Epidermal melanocyte (primary cell): ENCODE data around the gene SEZ6L.
A peak's percentile ranks its signal among the peaks of the same experiment; 100 is the strongest.
"Not testable (repeated sequence)": the region's sequence is repeated elsewhere in the genome, so short reads cannot be mapped to it uniquely, and the experiment has no call there.

Experiments
- DNase-seq: peaks from one replicate; pipeline ENCODE4 v3.0.0; 2011; ENCODE audit warnings: low spot score; ENCODE audit not compliant: insufficient read length

SEZ6L gene

DNA sequence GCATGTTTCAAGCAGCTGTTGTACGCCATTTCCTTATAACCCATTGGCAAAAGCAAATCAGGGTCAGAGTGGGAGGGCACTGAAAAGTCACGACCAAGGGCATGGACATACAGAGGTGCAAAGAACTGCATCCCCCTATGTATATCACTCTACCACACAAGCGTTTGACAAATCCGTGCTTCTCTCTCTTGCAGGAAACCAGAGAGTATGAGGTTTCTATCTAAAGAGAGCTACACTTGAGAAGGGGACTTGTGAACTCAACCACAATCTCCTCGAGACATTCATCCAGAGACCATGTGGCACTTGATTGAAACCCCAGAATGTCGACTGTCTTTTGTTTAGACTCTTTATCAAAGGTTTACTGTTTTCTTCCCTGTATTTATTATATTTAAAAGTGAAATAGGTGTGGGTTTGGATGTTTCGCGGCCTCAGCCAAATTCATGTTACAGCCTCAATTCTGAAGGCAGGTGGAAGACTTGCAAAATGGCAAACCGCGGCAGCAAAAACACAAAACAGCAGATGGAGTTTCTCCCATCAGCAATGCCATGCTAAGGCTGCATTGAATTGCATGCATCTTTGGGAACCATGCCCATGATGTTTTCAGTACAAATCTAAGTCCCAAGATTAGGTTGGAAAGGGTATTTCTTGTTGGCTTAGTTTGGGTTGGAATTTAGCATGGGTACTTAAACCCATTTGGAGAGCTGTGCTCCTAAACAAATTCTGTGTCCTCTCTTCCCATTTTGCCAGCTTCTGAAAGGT is 211.0 kb downstream of the SEZ6L start:
- no peak for DNase-seq

DNA sequence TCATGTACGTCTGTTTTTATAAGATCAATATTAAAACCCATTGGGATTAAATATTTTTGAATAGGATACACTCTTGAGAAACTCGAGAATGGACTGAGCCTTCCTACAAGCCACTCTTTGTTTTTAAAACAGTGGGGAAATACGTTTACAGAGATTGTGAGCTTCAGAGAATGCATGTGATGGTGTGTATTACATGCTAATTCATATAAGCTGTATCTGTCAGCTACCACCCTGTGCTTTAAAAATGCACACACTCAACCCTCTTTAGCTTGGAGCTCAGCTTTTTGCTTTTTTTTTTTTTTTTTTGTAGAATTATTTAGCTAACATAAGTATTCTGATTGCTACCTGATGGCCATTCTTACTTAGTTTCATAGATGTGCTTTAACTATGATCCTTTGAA is 213.5 kb downstream of the SEZ6L start:
- no peak for DNase-seq

DNA sequence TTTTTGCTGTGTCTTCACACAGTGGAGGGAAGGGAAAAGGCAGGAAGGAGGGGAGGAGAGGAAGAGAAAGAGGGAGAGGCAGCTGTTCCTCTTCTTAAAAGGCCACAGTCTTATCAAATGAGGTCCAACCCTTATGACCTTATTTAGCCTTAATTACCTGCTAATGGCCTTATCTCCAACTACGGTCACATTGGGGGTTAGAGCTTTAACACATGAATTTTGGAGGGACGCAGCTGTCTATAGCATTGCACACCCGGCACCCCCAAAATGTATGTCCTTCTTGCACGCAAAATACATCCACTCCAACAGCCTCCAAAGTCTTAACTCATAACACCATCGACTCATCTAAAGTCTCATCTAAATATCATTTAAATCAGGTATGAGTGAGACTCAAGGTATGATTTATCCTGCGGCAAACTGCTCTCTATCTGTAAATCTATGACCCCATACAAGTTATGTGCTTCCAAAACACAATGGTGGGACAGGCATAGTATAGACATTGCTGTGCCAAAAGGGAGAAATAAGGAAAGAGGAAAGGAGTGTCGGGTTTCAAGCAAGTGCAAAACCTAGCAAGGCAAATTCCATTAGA is 214.8 kb downstream of the SEZ6L start:
- no peak for DNase-seq

DNA sequence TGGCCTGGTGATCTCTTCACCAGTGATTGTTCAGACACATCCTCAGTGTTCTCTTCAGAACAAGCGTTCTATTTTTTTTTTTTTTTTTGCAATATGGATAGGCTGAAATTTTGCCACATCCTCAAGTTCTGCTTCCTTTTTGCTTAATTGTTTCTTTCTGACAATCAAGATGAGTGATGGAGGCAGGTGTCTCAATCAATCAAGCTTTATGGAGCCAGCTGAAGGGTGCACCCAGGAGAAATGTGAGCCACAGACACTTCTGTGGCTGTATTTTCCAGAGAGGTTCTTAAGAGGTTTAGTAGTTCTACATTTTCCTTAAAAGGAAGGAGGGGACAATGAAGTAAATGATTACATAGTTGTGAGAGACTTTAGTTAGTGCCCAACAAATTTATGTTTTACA is 215.9 kb downstream of the SEZ6L start:
- no peak for DNase-seq

DNA sequence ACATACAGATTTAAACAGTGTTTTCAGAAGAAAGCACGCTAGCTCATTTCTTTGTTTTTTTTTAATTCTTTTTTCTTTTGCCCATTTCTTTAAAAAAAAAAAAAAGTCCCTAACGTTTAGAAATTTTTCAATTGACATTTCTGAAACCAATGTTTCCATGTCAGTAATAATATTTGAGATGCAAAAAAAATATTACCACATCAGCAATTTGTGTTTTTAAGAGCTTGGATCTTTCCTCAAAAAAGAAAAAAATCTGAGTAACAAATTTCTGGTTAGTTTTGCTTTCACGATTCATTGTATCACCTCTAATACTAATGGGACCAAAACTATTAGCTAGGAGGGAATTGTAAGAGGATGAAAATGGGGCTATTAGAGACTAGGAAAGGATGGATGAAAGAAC is 219.9 kb downstream of the SEZ6L start:
- no peak for DNase-seq

DNA sequence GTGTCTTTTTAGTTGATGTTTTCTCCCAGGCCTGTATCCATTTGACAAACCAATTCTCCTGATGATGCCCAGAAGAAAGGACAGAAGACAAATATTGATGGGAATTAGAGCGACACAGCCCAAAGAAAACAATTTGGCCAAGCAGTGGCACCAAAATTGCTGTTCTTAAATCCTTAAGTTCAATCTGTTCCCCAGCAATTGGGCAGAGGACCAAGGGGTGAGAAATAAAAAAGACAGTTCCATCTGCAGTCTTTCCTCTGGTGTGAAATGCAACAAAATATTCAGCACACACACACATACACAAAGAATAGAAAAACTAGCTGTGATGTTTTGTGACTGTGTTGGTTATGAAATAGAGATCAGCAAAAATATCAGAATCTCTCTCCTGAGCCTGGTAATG is 221.8 kb downstream of the SEZ6L start:
- DNase-seq, result no peak

DNA sequence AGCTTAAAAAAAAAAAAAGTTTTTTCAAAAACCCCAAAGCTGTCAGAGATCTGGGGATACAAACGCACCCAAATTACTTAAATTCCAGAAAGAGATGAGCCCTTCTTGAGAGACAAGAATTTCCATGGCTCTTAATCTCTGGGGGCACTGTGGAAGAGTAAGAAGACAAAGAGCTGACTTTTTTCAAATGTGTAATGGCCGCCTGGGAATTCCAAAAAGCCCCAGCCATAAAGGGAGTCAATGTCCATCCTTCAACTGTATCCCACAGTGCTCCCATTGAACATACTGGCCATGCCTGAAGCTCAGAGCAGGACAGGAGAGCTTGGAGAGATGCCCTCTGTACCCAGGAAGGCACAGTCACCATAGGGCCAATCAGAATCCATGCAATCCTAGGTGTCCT is 222.4 kb downstream of the SEZ6L start:
- no peak for DNase-seq

DNA sequence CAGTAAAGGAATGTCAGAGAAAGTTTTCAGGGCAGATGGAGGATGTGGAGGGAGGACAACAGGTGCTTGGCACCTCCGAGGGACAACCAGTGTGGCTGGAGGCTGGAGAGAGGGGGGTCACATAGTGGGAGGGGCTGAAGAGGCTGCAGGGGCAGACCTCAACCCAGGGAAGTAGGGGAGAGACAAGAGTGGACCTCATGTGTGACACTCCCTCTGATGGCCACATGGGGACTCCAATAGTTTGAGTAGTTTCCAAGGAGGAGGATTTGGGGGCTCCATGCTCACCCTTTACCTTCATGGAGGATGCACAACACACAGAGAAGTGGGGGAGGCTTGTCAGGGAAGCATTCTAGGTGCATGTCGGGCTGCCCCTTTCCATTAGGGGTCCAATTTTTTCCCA is 224.7 kb downstream of the SEZ6L start:
- no peak for DNase-seq

DNA sequence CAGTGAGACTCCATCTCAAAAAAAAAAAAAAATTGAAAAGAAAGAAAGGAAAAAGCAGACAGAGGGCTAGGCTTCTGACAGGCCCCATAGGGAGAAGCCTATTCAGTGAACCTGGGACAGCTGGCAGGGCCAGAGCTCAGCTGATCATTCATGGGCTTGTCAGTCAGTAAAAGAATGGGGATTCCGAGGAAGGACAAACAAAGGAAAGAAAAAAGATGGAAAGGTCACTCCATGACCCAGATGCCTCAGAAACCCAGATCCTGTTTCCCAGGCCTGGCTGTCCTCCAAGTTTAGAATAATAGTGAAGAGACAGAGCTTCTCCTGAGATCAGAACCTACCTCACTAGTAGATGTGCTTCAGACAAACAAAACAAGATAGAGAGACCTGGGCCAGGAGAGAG is 225.5 kb downstream of the SEZ6L start:
- DNase-seq, result no peak

DNA sequence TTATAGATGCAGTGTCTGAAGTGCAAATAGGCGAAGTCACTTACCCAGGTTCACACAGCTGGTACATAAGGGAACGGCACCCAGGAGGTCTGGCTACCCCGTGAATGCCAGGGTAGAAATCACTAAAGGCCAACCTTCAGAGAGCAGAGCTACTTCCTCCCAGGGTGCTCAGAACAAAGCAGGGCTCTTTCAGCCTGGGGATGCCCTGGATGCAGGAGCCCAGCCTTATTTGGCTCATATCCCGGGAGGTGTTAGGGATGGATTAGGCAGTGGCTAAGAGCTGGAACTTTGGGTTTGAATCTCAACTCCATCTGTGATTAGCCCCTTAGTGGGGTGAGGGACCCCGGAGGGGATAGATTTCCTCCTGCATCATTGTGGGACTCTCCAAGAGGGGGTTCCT is 226.7 kb downstream of the SEZ6L start:
- DNase-seq, result no peak

DNA sequence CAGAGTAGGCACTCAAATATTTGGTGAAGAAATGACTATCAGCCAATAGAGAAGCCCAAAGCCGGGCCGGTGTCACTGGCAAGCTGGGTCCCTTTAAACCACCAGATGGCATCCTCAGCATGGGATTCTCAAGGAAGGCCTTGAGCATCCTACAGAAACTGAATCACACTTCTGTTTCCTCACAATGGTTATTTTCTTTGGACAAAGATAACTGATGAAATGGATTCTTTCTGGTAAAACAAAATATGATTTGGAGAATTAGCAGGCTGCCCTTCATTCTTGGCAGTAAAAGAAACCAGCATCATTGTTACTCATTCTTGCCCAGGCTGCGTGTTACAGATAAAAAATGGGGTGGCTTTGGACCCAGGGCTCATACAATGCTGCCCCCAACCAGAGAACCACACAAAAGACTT is 229.5 kb downstream of the SEZ6L start:
- DNase-seq, result peak; percentile 87

DNA sequence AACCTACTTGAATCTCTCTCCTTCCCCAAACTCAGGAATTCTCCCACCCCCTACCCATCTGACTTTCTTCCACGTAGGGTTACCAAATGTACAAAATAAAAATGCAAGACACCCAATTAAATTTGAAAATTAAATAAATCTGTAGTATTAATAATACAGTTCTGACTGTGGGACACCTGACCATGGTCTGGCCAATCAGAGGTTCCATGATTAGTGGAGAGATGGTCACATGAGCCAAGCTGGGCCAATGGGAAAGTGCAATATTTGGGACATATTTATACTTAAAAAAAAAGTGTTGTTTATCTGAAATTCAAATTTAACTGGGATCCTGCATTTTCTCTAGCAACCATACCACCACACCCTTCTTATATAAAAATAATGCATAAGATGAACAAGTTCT is 230.0 kb downstream of the SEZ6L start:
- DNase-seq, result no peak

DNA sequence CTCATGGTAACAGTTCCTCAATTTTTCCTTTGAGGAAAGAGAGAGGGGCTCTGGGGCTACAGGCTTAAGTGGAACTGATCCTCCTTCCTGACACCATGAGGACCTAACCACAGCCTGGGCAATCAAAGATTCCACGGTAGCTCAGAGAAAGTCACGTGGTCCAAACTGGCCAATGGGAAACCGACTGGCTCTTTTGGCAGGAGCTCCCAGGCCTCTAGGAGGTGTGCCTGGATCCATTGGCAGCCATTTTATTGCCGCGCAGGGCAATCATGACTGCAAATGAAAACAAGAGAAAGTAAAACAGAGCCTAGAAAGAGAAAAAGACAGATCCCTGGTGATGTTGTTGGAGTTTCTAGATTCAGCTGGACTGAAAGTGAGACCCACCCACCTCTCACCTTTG is 232.5 kb downstream of the SEZ6L start:
- no peak for DNase-seq

DNA sequence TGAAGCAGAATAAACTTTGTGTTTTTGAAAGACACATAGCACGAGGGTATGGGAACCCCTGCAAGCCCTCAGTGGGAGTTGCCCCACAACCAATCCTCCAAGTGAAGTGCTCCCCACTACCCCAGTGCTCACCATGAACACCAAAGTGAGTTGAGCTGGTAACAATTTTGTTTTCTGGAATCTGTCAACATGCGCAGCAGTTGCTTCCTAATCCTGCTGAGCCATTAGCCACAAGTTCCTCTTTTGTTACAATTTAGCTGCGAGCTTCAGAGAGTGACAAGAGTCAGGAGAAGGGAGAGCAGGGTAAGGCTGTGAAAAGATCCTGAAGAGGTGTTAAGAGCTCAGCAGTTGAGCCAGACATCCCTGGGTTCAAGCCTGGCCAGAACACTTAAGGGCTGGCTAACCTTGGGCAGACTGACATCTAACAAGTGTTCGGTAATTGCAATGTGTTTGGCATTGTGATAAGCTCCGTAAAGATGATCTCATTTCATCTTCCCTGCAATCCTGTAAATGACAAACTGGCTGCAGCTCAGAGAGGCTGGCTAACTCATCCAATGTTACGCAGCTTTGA is 235.7 kb downstream of the SEZ6L start:
- DNase-seq, result no peak

DNA sequence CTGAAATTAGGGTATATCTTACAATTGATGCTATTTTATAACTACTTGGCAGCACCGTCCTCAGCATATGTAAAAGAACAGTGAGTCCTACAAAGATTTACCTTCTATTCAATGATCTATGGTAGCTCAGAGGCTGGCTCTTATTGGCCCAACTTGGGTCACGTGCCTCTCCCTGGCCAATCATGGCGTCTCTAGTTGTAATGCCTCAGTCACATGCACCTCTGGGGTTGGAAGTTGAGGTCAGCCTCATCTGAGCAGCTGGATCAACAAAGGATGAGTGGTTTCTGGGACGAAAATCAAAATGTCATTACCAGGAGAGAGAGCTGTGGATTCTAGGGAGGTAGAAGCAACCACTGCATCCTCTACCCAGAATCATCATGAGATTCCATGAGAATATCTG is 236.9 kb downstream of the SEZ6L start:
- no peak for DNase-seq

DNA sequence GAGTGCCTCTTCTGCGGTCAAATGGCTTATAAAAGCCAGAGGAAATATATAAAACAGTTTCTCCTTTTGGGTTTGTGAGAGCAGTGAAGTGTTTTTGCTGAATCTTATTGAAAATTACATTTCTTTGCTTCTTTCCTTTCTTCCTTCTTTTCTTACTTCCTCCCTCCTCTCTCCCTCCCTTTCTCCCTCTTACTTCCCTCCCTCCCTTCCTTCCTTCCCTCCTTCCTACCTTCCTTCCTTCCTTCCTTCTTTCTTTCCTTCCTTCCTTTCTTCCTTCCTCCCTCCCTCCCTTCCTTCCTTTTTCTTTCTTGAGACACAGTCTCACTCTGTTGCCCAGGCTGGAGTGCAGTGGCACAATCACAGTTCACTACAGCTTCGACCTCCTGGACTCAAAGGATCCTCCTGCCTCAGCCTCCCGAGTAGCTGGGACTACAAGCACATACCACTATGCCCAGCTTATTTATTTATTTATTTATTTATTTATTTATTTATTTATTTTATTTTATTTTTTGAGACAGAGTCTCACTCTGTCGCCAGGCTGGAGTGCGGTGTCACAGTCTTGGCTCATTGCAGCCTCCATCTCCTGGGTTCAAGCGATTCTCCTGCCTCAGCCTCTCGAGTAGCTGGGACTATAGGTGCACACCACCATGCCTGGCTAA is 239.4 kb downstream of the SEZ6L start:
- not testable (repeated sequence) for DNase-seq

DNA sequence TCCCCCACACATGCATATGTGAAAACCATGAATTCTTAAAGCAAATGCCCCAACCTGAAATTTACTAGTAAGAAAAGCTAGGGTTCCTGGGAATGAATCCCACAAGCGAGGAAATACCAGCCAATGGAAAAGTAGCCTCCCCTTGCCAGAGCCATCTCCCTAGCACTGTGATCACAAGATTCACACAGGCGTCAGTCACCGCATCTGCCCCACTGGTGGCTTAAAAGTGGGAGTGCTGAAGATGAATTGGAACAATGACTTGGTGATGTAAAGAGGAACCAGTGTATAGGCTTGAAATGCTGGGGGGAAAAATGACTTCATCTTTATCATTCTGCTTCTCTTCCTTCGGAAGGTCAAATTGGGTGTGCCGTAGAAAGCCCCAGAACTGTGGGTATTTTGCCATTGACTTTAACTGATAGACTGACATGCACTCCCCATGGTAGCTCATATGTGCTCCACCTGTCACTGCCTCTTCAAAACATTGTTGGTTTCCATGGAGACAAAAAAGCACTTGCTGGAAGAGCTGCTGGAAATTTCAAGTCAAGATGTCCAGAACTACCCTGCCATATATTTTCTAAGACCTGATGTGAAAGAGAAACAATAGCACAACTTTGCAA is 240.6 kb downstream of the SEZ6L start:
- no peak for DNase-seq

DNA sequence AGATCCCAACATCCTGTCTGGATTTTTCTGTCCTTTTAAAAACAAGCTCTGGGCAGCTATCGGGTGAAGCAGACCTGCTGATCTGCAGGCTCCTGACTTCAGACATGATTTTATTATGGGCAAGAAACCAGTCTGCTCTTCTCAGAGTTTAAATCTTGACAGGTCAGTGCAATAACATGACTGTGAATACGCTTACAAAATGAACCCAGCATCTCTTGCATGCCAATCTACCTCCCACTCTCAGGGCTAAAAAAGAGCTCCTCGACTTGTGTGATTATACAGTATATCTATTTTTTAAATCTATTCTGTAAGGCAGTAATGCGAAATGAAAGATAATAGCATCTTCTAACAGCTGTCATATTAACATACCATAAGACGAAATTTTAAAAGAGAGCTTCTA is 241.1 kb downstream of the SEZ6L start:
- no peak for DNase-seq

DNA sequence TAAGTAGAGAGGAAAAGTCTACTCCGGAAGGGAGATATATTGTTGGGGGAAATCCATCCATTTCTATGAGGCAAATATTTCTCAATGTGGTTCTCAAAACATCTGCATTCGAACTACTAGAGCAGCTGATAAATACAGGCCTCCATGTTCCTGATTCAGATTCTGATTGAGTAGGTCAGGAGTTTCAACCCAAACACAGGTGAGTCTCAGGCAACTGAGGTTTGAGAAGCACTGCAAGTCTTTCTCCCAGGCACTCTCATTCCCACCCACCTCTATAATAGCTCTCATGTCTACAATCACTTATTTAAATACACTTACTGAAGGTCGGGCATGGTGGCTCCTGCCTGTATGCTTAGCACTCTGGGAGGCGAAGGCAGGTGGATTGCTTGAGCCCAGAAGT is 245.1 kb downstream of the SEZ6L start:
- DNase-seq, result no peak

DNA sequence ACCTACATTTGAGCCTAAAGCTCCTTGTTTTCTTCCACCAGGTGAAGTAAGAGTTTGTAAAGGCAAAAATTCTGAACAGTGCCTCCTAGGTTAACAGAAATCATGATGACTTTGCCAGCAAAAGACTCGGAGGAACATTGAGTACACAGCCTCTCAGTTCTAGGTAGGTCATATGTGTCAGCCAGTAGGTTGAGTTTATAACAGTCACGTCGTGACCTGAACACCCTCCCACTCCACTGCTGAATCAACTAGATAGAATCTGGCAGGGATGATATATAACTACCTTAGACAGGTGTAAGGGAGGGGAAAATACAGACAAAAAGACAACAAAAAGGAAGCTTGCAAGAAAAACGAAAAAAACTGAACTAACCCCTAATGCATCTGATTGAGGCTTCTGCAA is 247.0 kb downstream of the SEZ6L start:
- DNase-seq, result no peak

DNA sequence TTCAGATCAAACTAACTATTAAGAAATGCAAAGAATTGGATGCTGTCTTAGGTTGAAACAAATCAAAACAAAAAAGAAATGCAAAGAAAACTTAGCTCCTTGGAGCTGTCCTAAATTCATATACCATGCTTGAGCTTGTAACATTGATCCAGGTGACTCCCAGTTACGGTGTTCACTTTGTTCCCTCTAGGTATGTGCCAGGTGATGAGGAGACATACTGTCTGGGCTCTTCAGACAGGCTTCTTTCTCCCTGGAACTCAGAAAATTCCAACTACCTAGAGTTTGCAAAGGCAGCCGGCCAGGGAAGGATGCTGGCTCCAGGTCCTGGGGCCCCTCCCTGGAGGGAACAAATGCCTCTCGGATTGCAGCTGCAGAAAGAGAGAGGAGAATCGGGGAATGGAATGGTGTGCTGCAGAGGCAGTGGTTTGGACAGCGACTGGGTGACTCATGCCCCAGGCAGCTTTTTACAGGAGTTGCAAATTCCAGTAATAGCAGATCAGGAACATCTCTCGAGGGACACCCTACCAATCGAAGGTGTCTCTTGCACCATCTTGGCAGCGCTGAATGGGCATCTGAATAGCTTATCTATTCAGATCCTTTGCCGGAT is 247.5 kb downstream of the SEZ6L start:
- DNase-seq, result peak; percentile 61

DNA sequence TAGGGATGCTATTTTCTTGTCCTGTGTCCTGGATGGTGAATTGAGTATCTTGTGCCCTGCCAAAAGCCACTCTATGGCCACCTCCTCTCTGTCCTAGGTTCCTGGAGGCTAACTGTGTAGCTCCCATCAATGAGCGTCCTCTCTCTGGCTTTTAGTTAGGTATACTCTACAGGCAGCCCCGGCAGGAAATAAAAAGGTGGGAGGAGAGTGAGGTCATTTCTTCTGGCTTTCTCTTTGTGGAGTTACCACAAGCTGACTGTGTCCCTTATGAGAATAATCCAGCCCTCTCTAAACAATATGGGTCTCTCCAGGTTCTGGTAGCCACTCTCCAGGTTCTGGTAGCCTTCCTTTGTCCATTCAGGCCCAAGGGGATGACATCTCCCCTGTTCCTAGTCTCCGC is 248.1 kb downstream of the SEZ6L start:
- no peak for DNase-seq
